Measurements from ENCODE around the gene YIPF2.

YIPF2 gene

GRCh38 chr19:10908380-10908960, 20.0 kb downstream of the YIPF2 start:
- peaks cover 63% of the 10 kb centered on the region for H3K36me3 ChIP-seq (ENCODE audit: insufficient read depth, low read length)
- no peak overlapping the region for H3K4me2 ChIP-seq (ENCODE audit: insufficient read depth, low read length)
- H3K27me3 ChIP-seq (ENCODE audit: insufficient read depth, low read length, poor library complexity): no peaks in the 10 kb centered on the region
- no peak overlapping the region for H3K9ac ChIP-seq (ENCODE audit: low read depth, low read length)
- DNase-seq (no peak), ATAC-seq (ENCODE audit: insufficient read depth, low read depth) (no peak)
- no peak overlapping the region for H3K27ac ChIP-seq (ENCODE audit: low read length)
- H2AFZ ChIP-seq (ENCODE audit: low read depth, low read length): no peak overlapping the region
- peaks cover 16% of the 10 kb centered on the region for H4K20me1 ChIP-seq (ENCODE audit: insufficient read depth, low read length)
- TF ChIP-seq EZH2 (IDR thresholded peaks at IDR 0.05; ENCODE audit: borderline replicate concordance, low read depth, low read length, severe bottlenecking) (no peak), CTCF (IDR thresholded peaks at IDR 0.05; ENCODE audit: borderline replicate concordance, extremely low read depth, low read length, poor library complexity, severe bottlenecking) (no peak)
- no peaks in the 10 kb centered on the region for H3K4me1 ChIP-seq (ENCODE audit: insufficient read depth, low read length)
- H3K79me2 ChIP-seq (ENCODE audit: insufficient read depth, low read length): peaks cover 21% of the 10 kb centered on the region
- no peaks in the 10 kb centered on the region for H3K9me3 ChIP-seq (ENCODE audit: insufficient read depth, low read length, severe bottlenecking)
- H3K4me3 ChIP-seq (ENCODE audit: low read depth in 1 of 2, low read length in 2 of 2): no peak overlapping the region

GRCh38 chr19:10907925-10908324, 20.5 kb downstream of the YIPF2 start:
- Histone ChIP-seq H3K4me3 (ENCODE audit: low read depth in 1 of 2, low read length in 2 of 2) (no peak overlapping the region), H3K27me3 (ENCODE audit: insufficient read depth, low read length, poor library complexity) (no peaks in the 10 kb centered on the region), H3K79me2 (ENCODE audit: insufficient read depth, low read length) (peaks cover 26% of the 10 kb centered on the region), H3K36me3 (ENCODE audit: insufficient read depth, low read length) (peaks cover 60% of the 10 kb centered on the region), H3K4me1 (ENCODE audit: insufficient read depth, low read length) (no peaks in the 10 kb centered on the region), H2AFZ (ENCODE audit: low read depth, low read length) (no peak overlapping the region), H3K9me3 (ENCODE audit: insufficient read depth, low read length, severe bottlenecking) (no peaks in the 10 kb centered on the region), H3K4me2 (ENCODE audit: insufficient read depth, low read length) (no peak overlapping the region), H4K20me1 (ENCODE audit: insufficient read depth, low read length) (peaks cover 16% of the 10 kb centered on the region), H3K9ac (ENCODE audit: low read depth, low read length) (no peak overlapping the region), H3K27ac (ENCODE audit: low read length) (no peak overlapping the region)
- DNase-seq: no peak
- no peak for TF ChIP-seq CTCF (IDR thresholded peaks at IDR 0.05; ENCODE audit: borderline replicate concordance, extremely low read depth, low read length, poor library complexity, severe bottlenecking)
- no peak for ATAC-seq (ENCODE audit: insufficient read depth, low read depth)

GRCh38 chr19:10899151-10899653, 29.2 kb downstream of the YIPF2 start:
- DNase-seq (no peak), ATAC-seq (ENCODE audit: insufficient read depth, low read depth) (no peak)
- Histone ChIP-seq H3K4me2 (ENCODE audit: insufficient read depth, low read length) (no peak overlapping the region), H3K27me3 (ENCODE audit: insufficient read depth, low read length, poor library complexity) (no peaks in the 10 kb centered on the region), H3K4me1 (ENCODE audit: insufficient read depth, low read length) (no peaks in the 10 kb centered on the region), H4K20me1 (ENCODE audit: insufficient read depth, low read length) (peaks cover 46% of the 10 kb centered on the region), H3K9me3 (ENCODE audit: insufficient read depth, low read length, severe bottlenecking) (no peaks in the 10 kb centered on the region), H3K4me3 (ENCODE audit: low read depth in 1 of 2, low read length in 2 of 2) (no peak overlapping the region), H3K36me3 (ENCODE audit: insufficient read depth, low read length) (0 out of 2 replicates have a peak, but pooled peaks cover 2% of the 10 kb centered on the region), H3K9ac (ENCODE audit: low read depth, low read length) (no peak overlapping the region), H3K27ac (ENCODE audit: low read length) (no peak overlapping the region), H2AFZ (ENCODE audit: low read depth, low read length) (no peak overlapping the region), H3K79me2 (ENCODE audit: insufficient read depth, low read length) (peaks cover 83% of the 10 kb centered on the region)
- TF ChIP-seq EZH2 (IDR thresholded peaks at IDR 0.05; ENCODE audit: borderline replicate concordance, low read depth, low read length, severe bottlenecking): no peak
- TF ChIP-seq CTCF (IDR thresholded peaks at IDR 0.05; ENCODE audit: borderline replicate concordance, extremely low read depth, low read length, poor library complexity, severe bottlenecking): no peak
